GM13976 (cell line): ENCODE measurements around the gene KIAA1614.

Experiments
- DNase-seq: peaks from one replicate; pipeline ENCODE4 v3.0.0; 2012; ENCODE audit warnings: low spot score
- CTCF ChIP-seq: IDR thresholded peaks from 2 replicates; pipeline ENCODE4 v1.5.1; 2012; ENCODE audit warnings: borderline replicate concordance, mild to moderate bottlenecking; ENCODE audit not compliant: insufficient read depth; ENCODE audit errors: extremely low read depth, missing control alignments, control extremely low read depth
- in situ Hi-C: fragments of 300-500 bp; cut with MboI; formaldehyde crosslinking; loops from one replicate; pipeline ENCODE4 v1.12.0; 2022; ENCODE audit warnings: low sequenced_read_pairs, mixed read lengths, inconsistent platforms; ENCODE audit not compliant: unreplicated experiment

KIAA1614 gene

GRCh38 chr1:180906511-180906910 lies 6.2 kb upstream of the KIAA1614 start:
- no peak for DNase-seq
- no peak for TF ChIP-seq CTCF
- in situ Hi-C loops: no loop called here

DNA sequence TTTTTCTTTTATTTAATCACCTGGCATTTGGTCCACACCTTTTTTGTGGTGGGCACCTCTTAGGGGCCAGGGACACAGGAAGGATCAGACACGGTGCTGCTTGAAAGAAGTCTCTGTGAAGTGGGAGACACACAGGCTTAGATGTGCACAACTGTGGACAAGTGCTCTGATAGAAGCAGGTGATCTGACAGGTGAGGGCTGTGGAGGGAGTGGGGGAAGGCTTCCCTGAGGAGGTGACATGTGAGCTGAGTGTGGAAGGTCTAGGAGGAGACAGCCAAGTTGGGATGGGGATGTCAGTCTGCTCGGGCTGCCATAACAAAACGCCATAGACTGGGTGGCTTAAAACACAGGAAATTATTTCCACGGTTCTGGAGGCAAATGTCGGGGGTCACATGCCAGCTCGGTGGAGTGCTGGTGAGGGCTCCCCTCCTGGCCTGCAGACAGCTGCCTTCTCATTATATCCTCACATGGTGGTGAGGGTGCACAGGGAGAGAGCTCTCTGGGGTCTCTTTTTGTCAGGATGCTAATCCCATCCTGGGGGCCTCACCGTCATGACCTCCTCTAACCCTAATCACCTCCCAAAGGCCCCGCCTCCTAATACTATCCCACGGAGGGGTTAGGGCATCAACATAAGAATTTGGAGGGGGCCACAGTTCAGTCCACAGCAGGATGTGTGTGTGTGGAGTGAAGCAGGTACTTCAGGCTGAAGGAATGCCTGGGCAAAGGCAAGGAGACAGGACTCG lies 5.2 kb upstream of the KIAA1614 start:
- no peak for DNase-seq
- in situ Hi-C loops: no loop called here
- no peak for TF ChIP-seq CTCF

DNA sequence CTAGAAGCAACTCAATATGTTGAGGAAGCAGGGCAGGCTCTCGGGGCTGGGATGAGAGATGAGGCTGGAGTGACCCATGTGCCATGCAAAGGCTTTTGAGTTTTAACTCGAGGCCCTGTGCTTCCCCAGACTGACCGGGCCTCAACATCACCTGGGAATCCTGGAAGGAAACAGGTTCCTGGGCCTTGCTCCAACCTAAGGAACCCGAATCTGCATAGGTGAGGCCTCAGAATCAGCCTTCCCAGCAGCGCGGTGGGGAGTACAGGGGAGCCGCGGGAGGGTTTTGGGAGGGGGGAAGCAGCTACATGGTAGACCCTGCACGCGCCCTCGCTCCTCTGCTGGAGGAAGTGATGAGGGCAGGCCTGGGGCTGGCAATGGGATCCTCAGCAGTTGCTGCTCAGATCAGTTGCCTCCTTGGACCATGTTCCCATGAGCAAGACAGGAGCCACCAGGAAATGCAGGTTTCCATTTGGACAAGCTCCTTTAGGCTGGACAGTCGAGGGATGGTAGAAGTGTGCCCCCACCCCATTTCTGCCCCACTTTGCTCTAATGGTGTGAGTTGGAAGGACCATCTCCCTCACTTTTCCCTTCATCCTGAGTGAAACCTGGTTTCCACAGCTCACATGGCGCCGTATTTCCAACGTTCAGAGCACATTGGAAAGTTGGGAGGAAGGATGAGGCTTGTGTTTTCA lies 4.5 kb upstream of the KIAA1614 start:
- in situ Hi-C loops: no loop called here
- TF ChIP-seq CTCF: no peak

DNA sequence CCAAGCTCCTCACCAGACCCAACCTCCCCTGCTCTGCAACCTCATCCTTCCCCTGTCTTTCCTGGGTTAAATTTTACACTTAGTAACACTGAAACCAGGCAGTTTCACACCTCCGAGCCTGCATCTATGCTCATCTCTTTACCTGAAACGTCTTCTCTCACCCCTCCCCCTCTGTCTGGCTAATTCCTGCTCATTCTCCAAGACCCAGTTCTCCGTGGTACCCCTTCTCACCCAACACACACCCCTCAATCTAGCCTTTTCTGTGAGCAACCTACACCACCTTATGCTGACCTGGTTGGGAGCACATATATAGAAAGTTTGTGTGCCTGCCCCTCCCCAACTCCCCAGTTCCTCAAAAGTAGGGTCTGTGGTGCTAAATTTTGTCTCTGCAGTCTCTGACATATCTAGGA lies 3.7 kb upstream of the KIAA1614 start:
- in situ Hi-C loops: no loop called here
- TF ChIP-seq CTCF: no peak
- peak; percentile 50 for DNase-seq

More for the DNA sequence above, 4.5 kb upstream of the KIAA1614 start:
- DNase-seq: no peak

- in situ Hi-C loops: no loop called here
- TF ChIP-seq CTCF: no peak
- DNase-seq: peak; percentile 45
Measured at GRCh38 chr1:180909462-180909976, 3.2 kb upstream of the KIAA1614 start.

GRCh38 chr1:180911640-180912191 lies 981 bp upstream of the KIAA1614 start:
- TF ChIP-seq CTCF: no peak
- DNase-seq: no peak
- in situ Hi-C loops: no loop called here
